ENCODE results near the gene PDXK. TPM values are rescaled to one million over a fixed set of nuclear protein-coding genes. Genes with fewer than 3 reads are reported as not detected.

The PDXK gene
- total RNA-seq, 2 donors from 2014 or later: 74.7 to 109 TPM

DNA sequence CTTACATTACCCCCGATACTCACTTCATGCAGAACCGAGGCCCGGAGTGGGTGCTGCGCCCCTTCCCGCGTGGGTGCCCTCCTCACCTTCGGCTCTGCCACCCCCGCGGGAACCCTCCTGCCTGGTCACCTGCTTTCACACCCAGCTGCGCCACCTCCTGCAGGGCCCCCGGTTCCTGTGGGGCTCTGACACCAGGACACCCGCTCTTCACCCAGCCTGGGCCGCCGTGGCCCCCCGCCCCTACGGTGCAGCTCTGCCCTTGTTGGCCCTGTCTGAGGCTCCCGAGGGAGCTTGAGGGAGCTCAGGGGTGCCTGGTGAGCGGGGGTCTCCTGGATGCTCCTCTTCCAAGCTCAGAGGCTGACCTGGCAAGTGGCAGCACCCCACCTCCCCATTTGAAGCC, 89.4 kb downstream of the PDXK start:
- intact Hi-C loops (cut with DNase I): no loop called here
- no peak for DNase-seq (ENCODE audit: low spot score)

DNA sequence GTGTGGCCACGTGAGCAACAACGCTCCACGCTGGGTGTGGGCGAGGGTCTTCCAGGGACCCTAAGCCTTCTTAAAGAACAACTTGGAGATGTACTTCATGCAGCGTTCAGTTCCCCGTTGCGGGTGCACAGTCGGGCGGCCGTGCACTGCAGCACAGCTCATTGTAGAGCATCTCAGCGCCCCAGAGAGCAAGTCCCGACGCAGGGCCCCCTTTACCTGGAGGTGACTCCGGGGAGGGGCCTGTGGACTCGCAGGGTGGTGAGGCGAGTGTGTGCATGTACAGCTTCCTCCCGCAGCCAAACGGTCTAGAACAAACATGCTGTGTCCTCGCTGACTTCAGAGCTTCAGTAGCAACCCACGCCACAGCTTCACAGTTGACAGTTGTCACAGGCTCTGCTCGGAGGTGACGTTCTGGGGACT, 89.9 kb downstream of the PDXK start:
- DNase-seq (ENCODE audit: low spot score): peak; percentile 79
- intact Hi-C loops (cut with DNase I): no loop called here

DNA sequence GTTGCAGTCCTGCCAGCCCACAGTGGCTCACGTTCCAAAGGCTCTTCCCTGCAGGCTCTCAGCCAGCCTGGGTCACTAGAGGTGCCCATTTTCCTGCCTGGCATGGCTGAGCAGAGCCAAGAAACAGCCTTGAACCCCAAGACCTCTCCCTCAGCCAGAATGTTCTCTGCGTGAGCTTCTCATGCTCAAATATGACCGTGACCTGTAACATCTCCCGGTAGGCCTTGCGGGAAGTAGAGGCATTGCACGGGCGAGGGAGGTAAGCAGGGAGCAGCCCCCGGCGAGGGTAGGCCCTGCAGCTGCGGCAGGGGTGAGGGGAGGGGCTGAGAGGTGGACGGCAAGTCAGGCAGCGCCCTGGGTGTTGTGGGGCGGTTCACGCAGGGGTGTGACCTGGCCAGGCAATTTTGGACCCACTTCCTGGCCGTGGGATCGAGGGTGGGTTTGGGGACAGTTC, 90.4 kb downstream of the PDXK start:
- intact Hi-C loops (cut with DNase I): no loop called here
- DNase-seq (ENCODE audit: low spot score): no peak

DNA sequence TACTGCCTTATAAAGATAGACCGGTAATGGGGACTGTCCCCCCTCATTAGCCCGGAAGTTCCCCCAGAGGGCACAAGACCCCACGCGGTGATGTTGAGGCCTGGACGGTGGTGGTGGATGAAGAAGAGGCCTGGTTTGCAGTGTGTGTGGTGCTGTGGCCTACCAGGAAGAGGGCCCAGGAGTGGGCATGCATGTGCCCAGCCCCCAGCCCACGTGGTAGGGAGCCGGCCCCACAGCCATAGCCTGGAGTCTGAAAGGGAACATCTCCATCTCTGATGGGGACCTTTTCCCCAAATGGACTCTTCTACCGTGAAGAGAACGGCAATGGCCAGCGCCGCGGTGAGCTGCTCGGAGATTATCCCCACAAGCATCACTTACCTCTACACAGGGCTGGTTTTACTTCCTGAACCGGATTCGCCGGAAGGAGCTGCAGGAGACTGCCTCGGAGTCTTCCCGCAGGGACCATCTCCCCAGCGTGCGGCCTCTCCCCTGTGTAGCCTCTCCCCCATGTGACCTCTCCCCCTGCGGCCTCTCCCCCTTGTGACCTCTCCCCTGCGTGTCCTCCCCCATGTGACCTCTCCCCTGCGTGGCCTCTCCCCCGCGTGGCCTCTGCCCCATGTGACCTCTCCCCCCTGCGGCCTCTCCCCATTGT, 91.0 kb downstream of the PDXK start:
- intact Hi-C loops (cut with DNase I): loop anchor here in 1 of 2 donors (10.0 kb wide), 1 partner anchor 105 kb away; no protein-coding TSS in a partner anchor
- peak; percentile 78 for DNase-seq (ENCODE audit: low spot score)

DNA sequence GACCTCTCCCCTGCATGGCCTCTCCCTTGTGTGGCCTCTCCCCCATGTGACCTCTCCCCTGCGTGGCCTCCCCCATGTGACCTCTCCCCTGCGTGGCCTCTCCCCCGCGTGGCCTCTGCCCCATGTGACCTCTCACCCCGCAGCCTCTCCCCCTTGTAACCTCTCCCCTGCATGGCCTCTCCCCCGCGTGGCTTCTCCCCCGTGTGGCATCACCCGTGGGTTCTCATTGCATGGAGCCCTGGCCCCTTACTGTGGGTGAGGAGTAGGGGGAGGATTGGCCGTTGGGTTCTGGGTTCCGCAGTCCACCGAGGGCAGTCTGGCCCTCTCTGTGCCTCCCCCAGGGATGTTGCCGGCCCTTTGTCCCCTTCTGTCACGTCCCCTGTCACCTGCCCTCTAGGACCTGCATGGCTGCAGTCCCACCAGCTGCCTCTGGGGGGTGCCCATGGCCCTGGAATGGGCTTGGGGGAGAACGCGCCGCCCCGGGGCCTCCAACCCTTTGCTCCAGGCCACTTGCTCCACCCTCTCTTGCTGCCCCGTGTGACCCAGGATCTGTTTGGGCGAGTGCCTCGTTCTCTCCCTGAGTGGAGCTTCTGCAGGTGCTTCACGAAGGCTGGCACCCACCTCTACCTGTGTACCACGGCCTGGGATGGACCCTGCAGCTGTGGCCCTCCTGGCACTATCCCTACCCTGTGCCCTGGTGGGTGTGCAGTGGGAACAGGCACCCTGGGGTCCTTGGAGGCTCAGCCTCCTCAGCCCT, 91.8 kb downstream of the PDXK start:
- DNase-seq (ENCODE audit: low spot score): peak; percentile 96
- intact Hi-C loops (cut with DNase I): loop anchor here in 1 of 2 donors (10.0 kb wide), 1 partner anchor 104 kb away; no protein-coding TSS in a partner anchor

DNA sequence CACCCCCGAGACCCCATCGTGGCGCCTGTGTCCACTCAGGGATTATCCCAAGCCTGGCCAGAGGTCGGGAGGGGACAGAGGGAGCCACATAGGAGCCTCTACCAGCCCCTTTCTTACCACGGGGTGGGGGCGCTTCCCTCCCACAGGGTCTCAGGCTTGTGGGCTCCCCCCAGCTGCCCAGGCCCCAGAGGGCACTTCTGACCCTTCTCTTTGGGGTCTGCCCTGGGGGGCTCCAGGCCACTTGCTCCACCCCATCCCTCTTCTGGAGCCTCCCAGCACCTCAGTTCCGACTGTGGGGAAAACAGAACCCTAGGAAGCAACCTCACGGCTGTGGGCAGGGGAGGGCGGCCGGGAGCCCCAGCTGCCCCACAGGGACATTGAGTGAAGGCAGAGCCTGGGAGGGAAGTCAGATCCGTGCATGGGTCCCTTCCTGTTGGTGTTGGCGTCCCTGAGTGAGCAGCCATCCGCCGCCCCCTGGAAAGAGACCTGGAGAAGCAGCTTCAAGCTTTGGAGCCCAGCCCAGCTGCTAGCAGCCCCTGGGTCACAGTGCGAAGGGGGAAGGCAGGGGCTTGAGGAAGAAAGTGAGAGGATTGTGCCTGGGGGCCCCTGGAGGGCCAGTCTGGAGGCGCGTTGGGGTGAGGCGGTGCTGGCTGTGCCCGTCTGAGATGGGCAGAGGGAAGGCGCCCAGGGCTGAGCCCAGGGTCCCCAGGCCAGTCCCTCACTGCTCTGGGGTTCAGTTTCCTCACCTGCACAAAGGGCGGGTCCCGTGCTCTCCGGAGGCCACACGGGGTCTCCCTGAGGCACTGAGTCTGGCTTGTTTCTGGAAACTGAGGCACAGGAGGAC, 92.6 kb downstream of the PDXK start:
- intact Hi-C loops (cut with DNase I): loop anchor here in 1 of 2 donors (10.0 kb wide), 1 partner anchor 103 kb away; no protein-coding TSS in a partner anchor
- no peak for DNase-seq (ENCODE audit: low spot score)

Other genes starting within 250 kb of the PDXK start
- under 1 TPM; 0.46 to 0.48 TPM for gene HSF2BP, start 59.6 kb upstream of the PDXK start, total RNA-seq
- 10 to 100 TPM; 14.6 to 15.2 TPM for gene RRP1B, start 59.6 kb upstream of the PDXK start, total RNA-seq
- 10 to 100 TPM; 29.0 to 48.6 TPM for gene CSTB, start 57.2 kb downstream of the PDXK start, total RNA-seq
- gene RRP1, start 70.4 kb downstream of the PDXK start, total RNA-seq: 10 to 100 TPM; 10.7 to 14.3 TPM
- gene AGPAT3, start 146.1 kb downstream of the PDXK start, total RNA-seq: 10 to 100 TPM; 35.3 to 43.2 TPM

Measured in posterior vena cava (tissue), 2 donors.